Ovary (tissue), 9 donors: ENCODE measurements around the gene GJB3. TPM values are rescaled to one million over a fixed set of nuclear protein-coding genes. Genes with fewer than 3 reads are reported as not detected.
"Not testable (repeated sequence)": the region's sequence is repeated elsewhere in the genome, so short reads cannot be mapped to it uniquely, and the experiment has no call there.

Experiments
- DNase-seq, 5 donors: peaks; one replicate each; pipeline ENCODE4 v3.0.0-alpha.2; 2019 to 2020
- H3K27ac ChIP-seq, 2 donors: fragments of 200-600 bp; one replicate each; pipeline versions ENCODE4 v1.5.1 to v1.8.0; 2019 to 2022
- H3K27me3 ChIP-seq: fragments of 200-600 bp; one replicate; pipeline ENCODE4 v1.8.0; 2022
- H3K36me3 ChIP-seq: fragments of 200-600 bp; sonication (generic); one replicate; pipeline ENCODE4 v1.5.1; 2019
- H3K4me1 ChIP-seq: one replicate; pipeline ENCODE4 v1.8.1; 2013; ENCODE audit warnings: mild to moderate bottlenecking, moderate library complexity; ENCODE audit not compliant: insufficient read depth
- H3K4me3 ChIP-seq: fragments of 200-600 bp; sonication (generic); one replicate; pipeline ENCODE4 v1.5.1; 2017
- H3K9me3 ChIP-seq, 2 donors: fragments of 200-600 bp in 1 of 2; sonication (generic) in 1 of 2; one replicate each; pipeline versions ENCODE4 v1.5.1 to v1.8.1; 2013 to 2019; ENCODE audit warnings: mild to moderate bottlenecking in 1 of 2, moderate library complexity in 1 of 2
- CTCF ChIP-seq, 3 donors: fragments of 450-650 bp in 2 of 3; fragments of 200-600 bp in 1 of 3; IDR thresholded peaks; one replicate each; pipeline versions ENCODE4 v1.5.1 to v1.8.0; 2016 to 2022; ENCODE audit warnings: antibody characterized with exemption in 3 of 3, mild to moderate bottlenecking in 1 of 3
- EP300 ChIP-seq: sonication (generic); formaldehyde crosslinking; IDR thresholded peaks from one replicate; pipeline ENCODE4 v1.6.1; 2017; ENCODE audit warnings: antibody characterized with exemption
- POLR2A ChIP-seq: fragments of 450-650 bp; IDR thresholded peaks from one replicate; pipeline ENCODE4 v1.6.1; 2017; ENCODE audit warnings: antibody characterized with exemption, mild to moderate bottlenecking, moderate library complexity
- WGBS, 3 donors: extraction: QIAGEN DNeasy Blood & Tissue Kit in 1 of 3; methylation state at CpG; one replicate each; pipeline versions ENCODE4 v1.1.5 to v1.1.7; 2013 to 2017; 5-methylcytosine and 5-hydroxymethylcytosine counted together
- intact Hi-C, 4 donors: fragments of 100-400 bp; cut with DNase I; formaldehyde crosslinking; loops; one replicate each; pipeline versions ENCODE4 v1.11.0 to v1.15.1; 2022 to 2023
- polyA plus RNA-seq, 2 donors: library from polyadenylated mRNA; stranded (reverse); fragments of 200-250 nt in 1 of 2; fragments of 350-450 nt in 1 of 2; fragmentation: Illumina TruSeq in 1 of 2; extraction: RNeasy Lipid Tissue Mini Kit (QIAGEN cat#74804) in 1 of 2; gene quantifications; one replicate each; pipeline ENCODE4 v1.2.3, GENCODE V29; 2013 to 2014
- total RNA-seq, 7 donors: library from RNA; depleted of rRNA in 2 of 7; stranded (reverse); fragments of >200 nt in 2 of 7; fragmentation: NEBNext Ultra II Directional in 3 of 7; extraction: Animal tissue kit (Norgen Biotek cat#: 25700) in 3 of 7; gene quantifications; one replicate each; pipeline versions ENCODE4 v1.1.0 to v1.2.4, GENCODE V29; 2016 to 2023
- donor health status: DM: no; HTN: no; CAD: no; lungs with moderate emphysema.
- donor health status: DM: no; HTN: no; CAD: no.
- donor health status: Bipolar disorder and iron deficiency.
- donor health status: DM: yes; HTN: yes; CAD: no.
- donor health status: DM: no; HTN: no; CAD: no.
- donor health status: DM: yes; HTN: yes; CAD: no.

GJB3 gene
- total and polyA plus RNA-seq, 9 donors: 0.23 to 1.7 (median 0.32) TPM; not detected in 5

- Histone ChIP-seq H3K4me3 (no peak overlapping the region), H3K27ac (no peak overlapping the region), H3K27me3 (no peaks in the 10 kb centered on the region), H3K9me3 (no peaks in the 10 kb centered on the region), H3K4me1 (peaks cover 6% of the 10 kb centered on the region), H3K36me3 (no peaks in the 10 kb centered on the region)
- WGBS, 3 donors: 67 to 79% (median 73%) methylated on average over 6 of the region's 6 CpGs
- no peak for TF ChIP-seq POLR2A
- no peak for TF ChIP-seq CTCF (IDR thresholded peaks at IDR 0.05)
- no peak for TF ChIP-seq EP300
- DNase-seq: no peak
- intact Hi-C loops: no loop called here
Observed at GRCh38 chr1:34800214-34800613, 19.2 kb downstream of the GJB3 start.

DNA sequence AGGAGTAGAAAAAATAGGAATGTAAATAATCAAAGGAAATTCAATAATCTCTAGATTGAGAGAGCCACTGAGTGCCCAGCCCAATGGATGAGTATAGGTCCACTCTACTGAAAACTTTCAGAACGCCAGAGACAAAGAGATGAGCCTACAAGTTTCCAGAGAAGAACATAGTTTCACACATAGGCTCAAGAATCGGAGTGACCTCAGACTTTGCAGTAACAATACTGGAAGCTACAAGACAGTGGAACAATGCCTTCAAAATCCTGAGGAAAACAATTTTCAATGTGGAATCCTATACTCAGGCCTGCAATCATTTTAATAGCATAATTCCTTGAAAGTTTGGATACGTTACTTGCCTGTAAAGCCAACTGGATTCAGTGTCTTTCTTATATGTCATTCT is 22.8 kb downstream of the GJB3 start:
- Histone ChIP-seq H3K4me1 (peaks cover 3% of the 10 kb centered on the region), H3K36me3 (no peaks in the 10 kb centered on the region), H3K9me3 (no peaks in the 10 kb centered on the region), H3K27ac (no peak overlapping the region), H3K4me3 (no peak overlapping the region), H3K27me3 (no peaks in the 10 kb centered on the region)
- TF ChIP-seq EP300 (no peak), CTCF (IDR thresholded peaks at IDR 0.05) (no peak), POLR2A (no peak)
- 91 to 97% (median 94%) methylated on average over 3 of the region's 3 CpGs for WGBS, 3 donors
- intact Hi-C loops: no loop called here
- DNase-seq: no peak

DNA sequence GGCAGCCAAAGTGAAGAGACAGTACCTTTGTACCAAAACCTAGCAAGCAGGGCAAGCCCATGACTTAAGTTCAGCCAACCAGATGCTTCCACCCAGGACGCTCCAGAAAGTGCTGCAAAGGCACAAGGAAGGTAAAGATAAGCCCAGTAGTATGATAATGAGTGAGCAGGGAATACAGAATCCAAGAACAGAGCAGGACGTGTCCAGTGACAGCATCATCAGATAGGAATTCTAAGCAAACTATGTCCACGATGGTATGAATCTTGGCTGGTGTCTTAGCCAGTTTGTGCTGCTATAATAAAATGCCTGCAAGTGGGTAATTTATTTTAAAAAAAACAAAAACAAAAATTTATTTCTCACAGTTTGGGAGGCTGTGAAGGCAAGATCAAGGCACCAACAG is 25.4 kb downstream of the GJB3 start:
- no peaks in the 10 kb centered on the region for H3K4me1 ChIP-seq
- 60 to 69% (median 62%) methylated on average over 3 of the region's 3 CpGs for WGBS, 3 donors
- TF ChIP-seq EP300 (no peak), POLR2A (no peak), CTCF (IDR thresholded peaks at IDR 0.05) (no peak)
- H3K9me3 ChIP-seq: no peaks in the 10 kb centered on the region
- H3K27me3 ChIP-seq: no peaks in the 10 kb centered on the region
- no peak overlapping the region for H3K27ac ChIP-seq
- H3K4me3 ChIP-seq: no peak overlapping the region
- intact Hi-C loops: no loop called here
- no peak for DNase-seq
- no peaks in the 10 kb centered on the region for H3K36me3 ChIP-seq

DNA sequence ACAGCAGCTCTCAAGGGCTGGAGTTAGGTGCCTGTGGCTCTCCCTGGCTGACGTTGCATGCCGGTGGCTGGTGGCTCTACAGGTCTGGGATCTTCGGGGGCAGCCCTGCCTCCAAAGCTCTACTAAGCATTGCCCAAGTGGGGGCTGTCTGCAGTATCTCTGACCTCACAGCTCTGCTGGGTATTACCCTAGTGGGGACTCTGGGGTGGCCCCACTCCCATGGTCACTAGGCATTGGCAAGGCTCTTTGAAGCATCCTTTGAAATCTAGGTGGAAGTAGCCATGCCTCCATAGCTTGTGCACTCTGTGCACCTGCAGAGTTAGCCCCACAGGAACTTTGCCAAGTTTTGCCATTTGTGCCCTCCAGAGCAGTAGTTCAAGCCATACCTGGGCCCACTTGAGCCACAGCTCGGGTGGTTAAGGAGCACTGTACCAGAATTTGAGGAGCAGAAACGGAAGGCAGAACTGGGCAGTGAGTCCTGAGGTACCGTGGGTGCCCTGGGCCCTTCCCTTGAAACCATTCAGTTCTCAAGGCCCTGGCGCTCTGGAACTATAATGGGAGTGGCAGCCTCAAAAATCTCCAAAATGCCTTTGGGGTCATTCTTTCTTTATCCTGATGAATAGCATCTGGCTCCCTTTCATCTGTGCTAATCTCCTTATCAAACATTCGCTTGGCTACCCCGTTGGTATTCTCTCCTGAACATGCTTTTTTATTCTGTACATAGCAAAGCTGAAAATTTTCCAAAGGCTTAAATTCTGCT is 27.2 kb downstream of the GJB3 start:
- TF ChIP-seq EP300 (no peak), CTCF (IDR thresholded peaks at IDR 0.05) (no peak), POLR2A (no peak)
- no peaks in the 10 kb centered on the region for H3K4me1 ChIP-seq
- no peaks in the 10 kb centered on the region for H3K9me3 ChIP-seq
- H3K27me3 ChIP-seq: no peaks in the 10 kb centered on the region
- DNase-seq: no peak
- no peaks in the 10 kb centered on the region for H3K36me3 ChIP-seq
- H3K27ac ChIP-seq: no peak overlapping the region
- 83 to 87% (median 86%) methylated on average over 9 of the region's 9 CpGs for WGBS, 3 donors
- H3K4me3 ChIP-seq: no peak overlapping the region
- intact Hi-C loops: no loop called here

- H3K4me1 ChIP-seq, H3K36me3 ChIP-seq, H3K27me3 ChIP-seq, H3K9me3 ChIP-seq, H3K27ac ChIP-seq, DNase-seq, intact Hi-C loops, H3K4me3 ChIP-seq: not testable (repeated sequence)
- 91 to 95% (median 92%) methylated on average over 3 of the region's 3 CpGs for WGBS, 3 donors
Observed at GRCh38 chr1:34810781-34811180, 29.8 kb downstream of the GJB3 start.
